ENCODE data around the gene SRBD1. TPM values are rescaled to one million over a fixed set of nuclear protein-coding genes. Genes with fewer than 3 reads are reported as not detected.

Gene SRBD1
- total RNA-seq, 1 donor from 2014 or later, result 19.3 TPM

DNA sequence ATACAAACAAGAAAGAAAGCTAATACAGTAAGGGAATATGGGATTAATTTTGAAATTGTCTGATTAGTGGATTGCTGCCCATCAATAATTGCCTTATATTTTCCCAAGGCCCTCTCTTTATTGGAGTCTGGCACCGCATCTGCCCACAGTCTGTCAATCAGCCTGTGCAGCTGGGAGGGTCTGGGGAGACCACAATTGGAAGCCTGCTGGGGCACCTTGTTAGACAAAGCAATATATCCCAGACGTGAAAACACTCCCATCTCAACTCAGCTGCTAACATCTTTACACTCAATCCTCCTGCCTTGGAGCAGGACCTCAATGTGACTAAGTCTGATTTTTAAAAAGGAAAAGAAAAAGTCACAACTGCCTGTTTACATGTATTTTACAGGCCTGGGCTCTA lies 258.6 kb downstream of the SRBD1 start:
- Mint-ChIP-seq H3K36me3 (no peaks in the 10 kb centered on the region), H3K4me1 (no peaks in the 10 kb centered on the region), H3K27me3 (ENCODE audit: low read depth) (no peaks in the 10 kb centered on the region), H3K9me3 (peaks cover 5% of the 10 kb centered on the region), H3K27ac (no peak overlapping the region), H3K4me3 (no peak overlapping the region)
- no peak for DNase-seq (ENCODE audit: low spot score in 2 of 2, unreplicated experiment in 2 of 2)
- TF ChIP-seq, protein P1, sequence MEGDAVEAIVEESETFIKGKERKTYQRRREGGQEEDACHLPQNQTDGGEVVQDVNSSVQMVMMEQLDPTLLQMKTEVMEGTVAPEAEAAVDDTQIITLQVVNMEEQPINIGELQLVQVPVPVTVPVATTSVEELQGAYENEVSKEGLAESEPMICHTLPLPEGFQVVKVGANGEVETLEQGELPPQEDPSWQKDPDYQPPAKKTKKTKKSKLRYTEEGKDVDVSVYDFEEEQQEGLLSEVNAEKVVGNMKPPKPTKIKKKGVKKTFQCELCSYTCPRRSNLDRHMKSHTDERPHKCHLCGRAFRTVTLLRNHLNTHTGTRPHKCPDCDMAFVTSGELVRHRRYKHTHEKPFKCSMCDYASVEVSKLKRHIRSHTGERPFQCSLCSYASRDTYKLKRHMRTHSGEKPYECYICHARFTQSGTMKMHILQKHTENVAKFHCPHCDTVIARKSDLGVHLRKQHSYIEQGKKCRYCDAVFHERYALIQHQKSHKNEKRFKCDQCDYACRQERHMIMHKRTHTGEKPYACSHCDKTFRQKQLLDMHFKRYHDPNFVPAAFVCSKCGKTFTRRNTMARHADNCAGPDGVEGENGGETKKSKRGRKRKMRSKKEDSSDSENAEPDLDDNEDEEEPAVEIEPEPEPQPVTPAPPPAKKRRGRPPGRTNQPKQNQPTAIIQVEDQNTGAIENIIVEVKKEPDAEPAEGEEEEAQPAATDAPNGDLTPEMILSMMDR (IDR thresholded peaks at IDR 0.05; ENCODE audit: unreplicated experiment), result no peak

DNA sequence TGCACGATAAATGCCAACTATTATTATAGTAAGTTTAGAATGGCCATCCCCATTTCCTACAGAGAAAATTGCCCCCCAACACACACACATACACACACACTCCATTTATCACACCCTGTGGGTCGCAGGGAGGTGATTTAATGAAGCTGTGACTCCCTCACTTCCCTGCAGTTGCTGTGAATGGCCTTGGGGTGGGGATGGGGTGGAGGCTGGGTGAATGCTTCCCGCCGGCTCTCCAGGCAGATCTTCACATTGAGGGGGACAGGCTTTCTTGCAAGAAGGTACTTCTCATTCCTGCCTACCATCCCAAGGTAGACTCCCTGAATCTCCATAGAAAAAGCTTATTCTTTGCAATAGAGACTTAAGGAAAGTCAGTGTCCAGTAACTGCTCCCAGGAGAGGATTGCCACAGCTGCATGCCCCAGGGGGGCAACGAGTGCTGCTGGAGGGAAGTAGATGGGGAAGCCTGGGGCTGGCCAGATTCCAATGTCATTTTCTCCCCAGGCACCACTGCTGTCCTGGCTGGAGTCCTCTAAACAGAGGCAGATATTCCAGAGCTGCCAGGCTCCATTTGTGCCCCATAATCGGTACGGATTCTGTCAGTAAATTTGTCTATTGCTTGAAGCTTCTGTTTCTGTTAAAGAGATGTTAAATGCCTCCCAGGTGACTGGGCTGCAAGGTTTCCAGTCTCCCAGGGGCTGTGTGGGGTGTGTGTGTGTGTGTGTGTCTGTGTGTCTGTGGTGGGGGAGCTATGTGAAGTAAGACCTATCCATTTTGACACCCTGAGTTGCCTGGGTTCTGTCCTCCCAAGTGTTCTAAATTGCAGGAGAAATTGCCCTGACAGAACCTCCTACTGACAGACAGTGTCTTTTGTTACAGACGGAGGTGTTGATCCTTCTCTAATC lies 265.5 kb downstream of the SRBD1 start:
- no peak overlapping the region for H3K27ac Mint-ChIP-seq

DNA sequence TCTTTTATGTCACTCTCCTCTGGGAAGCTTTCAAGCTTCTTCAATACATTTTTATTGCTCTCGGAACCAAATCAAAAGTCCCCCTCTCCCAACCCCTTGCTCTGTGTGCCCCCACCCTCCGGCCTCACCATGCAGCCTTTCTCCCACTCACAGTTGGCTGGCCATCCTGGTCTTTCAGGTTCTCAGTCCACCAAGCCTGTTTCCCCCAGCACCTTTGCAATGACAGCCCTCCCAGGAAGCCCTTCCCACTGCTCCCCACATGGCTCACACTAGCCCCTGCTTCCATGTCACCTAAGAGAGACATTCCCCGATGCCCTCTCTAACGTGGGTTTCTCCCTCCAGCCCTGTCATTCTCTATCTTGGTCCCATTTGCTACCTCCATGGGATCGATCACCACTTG lies 266.6 kb downstream of the SRBD1 start:
- H3K27ac Mint-ChIP-seq, result no peak overlapping the region
- no peaks in the 10 kb centered on the region for H3K36me3 Mint-ChIP-seq
- H3K4me1 Mint-ChIP-seq, result no peaks in the 10 kb centered on the region

More for the DNA sequence above, 265.5 kb downstream of the SRBD1 start:
- H3K9me3 Mint-ChIP-seq, result no peaks in the 10 kb centered on the region
- no peaks in the 10 kb centered on the region for H3K4me1 Mint-ChIP-seq
- DNase-seq (ENCODE audit: low spot score in 2 of 2, unreplicated experiment in 2 of 2), result no peak
- TF ChIP-seq, protein P1 (IDR thresholded peaks at IDR 0.05; ENCODE audit: unreplicated experiment), result no peak
- no peak overlapping the region for H3K4me3 Mint-ChIP-seq
- H3K27me3 Mint-ChIP-seq (ENCODE audit: low read depth), result peaks cover 36% of the 10 kb centered on the region
- H3K36me3 Mint-ChIP-seq, result no peaks in the 10 kb centered on the region

DNA sequence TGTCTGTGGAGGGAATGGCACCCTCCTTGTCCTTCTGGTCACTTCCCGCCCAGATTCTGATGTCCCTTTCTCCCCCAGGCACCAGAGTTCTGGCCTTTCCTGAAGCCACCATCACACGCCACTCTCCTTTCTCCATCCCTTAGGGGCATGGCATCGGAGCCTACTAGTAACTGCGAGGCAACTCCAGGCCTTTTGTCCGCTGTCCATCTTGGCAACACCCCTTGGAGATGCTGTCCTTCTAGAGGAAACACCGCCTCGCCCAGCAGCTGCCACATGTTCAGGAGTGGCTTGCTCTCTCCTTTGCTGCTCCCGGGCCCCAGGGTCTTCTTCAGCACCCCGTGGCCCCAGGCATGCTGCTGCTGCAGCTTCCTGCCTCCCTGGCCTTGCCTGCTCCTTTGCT lies 267.0 kb downstream of the SRBD1 start:
- Mint-ChIP-seq H3K27me3 (ENCODE audit: low read depth) (peaks cover 44% of the 10 kb centered on the region), H3K27ac (no peak overlapping the region), H3K4me1 (no peaks in the 10 kb centered on the region), H3K36me3 (no peaks in the 10 kb centered on the region), H3K4me3 (no peak overlapping the region), H3K9me3 (no peaks in the 10 kb centered on the region)
- peak in 1 of 2 experiments; percentile 29 for DNase-seq (ENCODE audit: low spot score in 2 of 2, unreplicated experiment in 2 of 2)
- TF ChIP-seq, protein P1 (IDR thresholded peaks at IDR 0.05; ENCODE audit: unreplicated experiment), result no peak

More for the DNA sequence above, 266.6 kb downstream of the SRBD1 start:
- DNase-seq (ENCODE audit: low spot score in 2 of 2, unreplicated experiment in 2 of 2), result no peak
- TF ChIP-seq, protein P1 (IDR thresholded peaks at IDR 0.05; ENCODE audit: unreplicated experiment), result no peak
- Mint-ChIP-seq H3K27me3 (ENCODE audit: low read depth) (peaks cover 41% of the 10 kb centered on the region), H3K9me3 (no peaks in the 10 kb centered on the region), H3K4me3 (no peak overlapping the region)

DNA sequence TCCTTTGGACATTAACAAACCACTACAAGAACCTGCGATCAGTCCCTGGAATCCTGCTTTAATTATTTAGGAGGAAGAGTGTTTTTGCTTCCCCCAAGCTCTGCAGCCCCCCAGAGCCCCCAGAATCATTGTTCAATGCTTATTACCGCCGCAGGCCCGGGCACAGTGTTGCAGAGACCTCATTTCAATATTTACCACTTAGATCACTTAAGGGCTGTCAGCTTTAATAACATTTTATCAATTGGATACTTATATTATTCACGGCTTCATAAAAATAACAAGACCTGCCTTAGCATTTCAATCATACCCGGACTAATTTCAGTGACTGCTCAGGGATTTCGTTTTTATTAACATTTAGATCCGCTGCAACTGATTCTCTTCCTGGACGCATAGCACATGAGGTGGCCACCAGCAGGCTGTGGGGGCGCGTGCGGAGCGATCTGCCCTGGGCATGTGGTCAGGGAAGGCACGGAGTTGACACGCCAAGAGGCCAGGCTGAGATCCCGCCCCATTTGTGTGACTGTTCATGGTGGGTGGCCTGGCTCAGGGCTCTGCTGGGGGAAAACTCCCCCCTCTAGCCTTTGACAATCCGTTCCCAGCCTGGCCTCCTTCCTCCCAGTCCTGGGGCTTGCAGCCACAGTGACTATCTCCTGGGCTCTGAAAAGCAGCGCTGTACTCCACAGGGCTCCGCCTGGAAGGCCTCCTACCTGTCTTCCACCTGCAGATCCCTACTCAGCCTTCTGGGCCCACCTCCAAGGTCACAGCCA lies 267.6 kb downstream of the SRBD1 start:
- DNase-seq (ENCODE audit: low spot score in 2 of 2, unreplicated experiment in 2 of 2), result no peak
- TF ChIP-seq, protein P1 (IDR thresholded peaks at IDR 0.05; ENCODE audit: unreplicated experiment), result no peak
- Mint-ChIP-seq H3K27me3 (ENCODE audit: low read depth) (peaks cover 47% of the 10 kb centered on the region), H3K4me3 (no peak overlapping the region), H3K27ac (no peak overlapping the region), H3K9me3 (no peaks in the 10 kb centered on the region), H3K36me3 (no peaks in the 10 kb centered on the region), H3K4me1 (no peaks in the 10 kb centered on the region)

All from mesothelial cell of epicardium (in vitro differentiated cells).